ENCODE measurements around the gene TNIP2.

- TF ChIP-seq ZBTB48 (tag by site-specific recombination; IDR thresholded peaks at IDR 0.05), result no peak
- TF ChIP-seq CTCF (tag by site-specific recombination; IDR thresholded peaks at IDR 0.05), result no peak
- no peak for TF ChIP-seq ZNF274 (IDR thresholded peaks at IDR 0.05; ENCODE audit: low read length)
- TF ChIP-seq ZNF274 (tag by site-specific recombination; IDR thresholded peaks at IDR 0.05; ENCODE audit: borderline replicate concordance), result no peak
- no peak for TF ChIP-seq ZSCAN18 (tag by site-specific recombination; IDR thresholded peaks at IDR 0.05)
- TF ChIP-seq ZNF23 (tag by site-specific recombination; IDR thresholded peaks at IDR 0.05; ENCODE audit: borderline replicate concordance), result no peak
- TF ChIP-seq ZNF133 (tag by site-specific recombination; IDR thresholded peaks at IDR 0.05), result no peak
- no peak for TF ChIP-seq ZNF148 (tag by site-specific recombination; IDR thresholded peaks at IDR 0.05; ENCODE audit: borderline replicate concordance)
- TF ChIP-seq ZNF530 (tag by site-specific recombination; IDR thresholded peaks at IDR 0.05; ENCODE audit: low read depth), result no peak
These were observed 22.9 kb downstream of the TNIP2 start for GRCh38 chr4:2733001-2733843.
